GM20431 (cell line): ENCODE results near the gene CNNM3.

Experiments
- in situ Hi-C: fragments of 300-500 bp; cut with MseI, MboI; formaldehyde crosslinking; loops from one replicate; pipeline ENCODE4 v1.15.0; 2020; ENCODE audit warnings: low sequenced_read_pairs; ENCODE audit not compliant: unreplicated experiment

Gene CNNM3

GRCh38 chr2:96874198-96874831 is 58.2 kb downstream of the CNNM3 start:
- in situ Hi-C loops: no loop called here

GRCh38 chr2:96875498-96876268 is 59.6 kb downstream of the CNNM3 start:
- in situ Hi-C loops: no loop called here

GRCh38 chr2:96876269-96877041 is 60.4 kb downstream of the CNNM3 start:
- in situ Hi-C loops: no loop called here

DNA sequence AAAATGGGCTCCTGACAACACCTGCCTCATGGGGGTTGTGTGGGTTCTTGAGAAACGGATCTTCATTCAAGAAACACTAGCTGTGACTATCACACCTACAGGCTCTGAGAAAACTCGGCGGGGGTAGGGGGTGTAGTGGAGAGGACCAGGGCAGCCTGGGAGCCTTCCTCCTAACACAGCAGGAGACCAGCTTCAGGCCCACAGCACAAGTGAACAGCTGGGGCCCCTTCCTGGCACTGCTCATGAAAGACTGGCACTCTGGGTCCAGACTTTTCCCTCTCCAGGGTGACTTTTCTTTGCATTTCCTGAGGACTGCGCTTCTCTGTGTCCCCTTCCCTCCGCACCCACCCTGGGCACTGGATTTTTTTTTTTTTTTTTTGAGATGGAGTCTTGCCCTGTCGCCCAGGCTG is 61.0 kb downstream of the CNNM3 start:
- in situ Hi-C loops: no loop called here

DNA sequence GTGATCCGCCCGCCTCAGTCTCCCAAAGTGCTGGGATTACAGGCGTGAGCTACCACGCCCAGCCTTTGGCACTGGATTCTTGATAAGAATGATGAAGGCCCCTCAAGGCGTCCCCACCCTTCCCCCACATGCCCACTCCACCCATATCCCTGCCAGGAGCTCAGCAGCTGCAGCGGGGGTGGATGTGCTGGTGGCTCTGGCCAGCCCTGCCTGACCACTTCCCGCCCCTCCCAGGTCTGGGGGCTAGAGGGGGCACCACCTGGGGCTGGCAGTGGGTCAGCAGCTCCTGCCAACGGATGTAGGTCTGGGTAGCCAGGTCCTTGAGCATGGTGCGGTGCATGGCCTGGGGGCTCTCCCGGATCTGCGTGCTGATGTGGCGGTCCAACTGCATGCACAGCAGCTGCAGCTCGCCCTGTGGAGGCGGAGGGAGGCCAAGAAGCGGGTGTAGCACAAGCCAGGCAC is 61.6 kb downstream of the CNNM3 start:
- in situ Hi-C loops: no loop called here

- in situ Hi-C loops: no loop called here
Measured at GRCh38 chr2:96878171-96878570, 62.1 kb downstream of the CNNM3 start.

- in situ Hi-C loops: no loop called here
Measured at GRCh38 chr2:96878796-96879544, 62.9 kb downstream of the CNNM3 start.

DNA sequence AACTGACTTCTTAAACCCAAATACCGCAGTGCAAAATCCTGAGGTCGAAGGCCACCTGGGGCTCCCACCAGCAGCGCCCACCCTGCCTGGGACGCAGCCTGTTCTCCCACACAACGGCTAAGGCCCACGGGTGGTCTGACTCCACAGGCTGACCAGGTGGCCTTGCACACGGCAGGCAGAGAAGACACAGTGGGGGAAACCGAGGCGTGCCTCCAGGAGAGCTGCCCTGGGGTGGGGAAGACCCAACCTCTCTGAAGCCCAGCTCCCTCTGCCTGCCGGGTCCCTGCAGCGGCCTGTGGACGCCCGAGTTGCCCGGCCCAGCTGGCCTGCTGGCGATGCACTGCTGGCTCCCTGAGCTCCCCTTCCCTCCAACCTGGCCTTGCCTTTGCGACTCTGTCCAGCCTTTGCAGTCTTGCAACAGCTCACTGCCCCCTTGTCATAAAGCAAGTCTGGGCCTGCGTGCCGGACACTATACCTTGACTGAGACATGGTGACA is 63.5 kb downstream of the CNNM3 start:
- in situ Hi-C loops: no loop called here

GRCh38 chr2:96880891-96881273 is 64.8 kb downstream of the CNNM3 start:
- in situ Hi-C loops: no loop called here

DNA sequence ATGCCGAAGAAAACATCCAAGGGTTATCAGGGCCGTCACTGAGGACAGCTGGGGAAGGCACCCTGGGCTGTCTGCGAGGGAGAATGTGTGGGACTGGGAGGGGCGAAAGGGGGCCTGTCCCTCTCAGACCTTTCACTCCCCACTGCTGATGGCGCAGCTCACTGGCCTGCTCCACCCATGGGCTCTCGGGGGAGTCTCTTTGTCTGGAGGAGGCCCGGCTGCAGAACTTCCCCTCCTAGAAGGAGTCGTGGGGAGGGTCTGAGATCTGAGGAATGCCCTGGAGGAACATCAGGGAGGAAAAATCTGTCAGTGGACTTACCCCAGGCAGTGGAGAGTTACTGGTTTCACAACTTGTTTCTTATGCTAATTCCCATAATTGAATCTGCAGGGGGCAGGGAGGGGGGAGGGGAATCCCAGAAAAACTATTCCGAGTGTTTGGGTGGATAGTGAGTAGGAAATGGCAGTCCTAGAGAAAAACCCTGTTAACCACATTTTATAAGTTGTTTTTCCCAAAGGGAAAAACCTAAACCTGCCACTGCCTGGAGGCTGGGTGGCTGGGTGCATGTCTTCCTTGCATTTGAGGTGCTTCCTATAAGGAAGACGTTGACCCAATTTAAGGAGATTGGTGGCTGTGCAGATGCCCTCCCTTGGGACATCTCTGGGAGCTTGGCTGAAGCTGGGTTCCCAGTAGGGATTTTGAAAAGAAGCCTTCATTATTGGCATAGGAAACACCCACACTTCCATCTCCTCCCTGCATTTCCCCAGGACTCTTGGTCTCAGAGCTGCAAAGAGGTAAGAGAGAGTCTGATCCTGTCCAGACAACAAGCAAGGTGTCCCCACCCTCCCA is 65.5 kb downstream of the CNNM3 start:
- in situ Hi-C loops: no loop called here

GRCh38 chr2:96882230-96882629 is 66.2 kb downstream of the CNNM3 start:
- in situ Hi-C loops: no loop called here

DNA sequence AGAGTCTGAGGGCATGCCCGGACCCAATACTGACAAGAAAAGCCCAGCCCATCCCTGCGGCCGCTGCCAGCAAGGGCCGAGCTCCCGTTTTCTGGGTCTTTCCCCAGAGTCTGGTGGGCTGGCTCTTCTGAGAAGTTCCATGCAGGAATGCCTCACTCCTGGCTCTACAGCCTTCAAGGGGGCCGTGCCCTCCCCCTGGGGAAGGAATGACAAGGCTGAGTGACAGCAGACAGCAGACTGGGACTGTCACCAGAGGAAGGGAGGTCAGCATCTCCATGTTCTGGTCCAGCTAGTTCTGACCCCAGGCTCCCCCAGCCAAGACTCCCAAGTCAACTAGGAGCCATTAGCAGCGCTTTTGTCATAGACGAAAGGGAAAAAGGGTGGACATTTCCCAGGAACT is 66.8 kb downstream of the CNNM3 start:
- in situ Hi-C loops: no loop called here

GRCh38 chr2:96883306-96883705 is 67.2 kb downstream of the CNNM3 start:
- in situ Hi-C loops: no loop called here
